Muscle layer of colon (tissue), 2 donors: ENCODE results near the gene ZBTB17.

Source experiments
- H3K27ac ChIP-seq: one replicate; pipeline ENCODE4 v1.7.0; 2013; ENCODE audit warnings: low read depth, mild to moderate bottlenecking, low read length, moderate library complexity
- H3K27me3 ChIP-seq, 2 donors: one replicate each; pipeline ENCODE4 v1.7.0; 2013; ENCODE audit warnings: low read length in 2 of 2, mild to moderate bottlenecking in 2 of 2; ENCODE audit not compliant: insufficient read depth in 2 of 2, control insufficient read depth in 1 of 2
- H3K36me3 ChIP-seq: one replicate; pipeline ENCODE4 v1.7.0; 2013; ENCODE audit warnings: mild to moderate bottlenecking, low read length; ENCODE audit not compliant: insufficient read depth
- H3K4me1 ChIP-seq: one replicate; pipeline ENCODE4 v1.7.0; 2013; ENCODE audit warnings: mild to moderate bottlenecking, low read length; ENCODE audit not compliant: insufficient read depth
- H3K4me3 ChIP-seq, 2 donors: one replicate each; pipeline ENCODE4 v1.7.0; 2013; ENCODE audit warnings: low read length in 2 of 2, low read depth in 1 of 2, mild to moderate bottlenecking in 1 of 2, moderate library complexity in 1 of 2
- H3K9ac ChIP-seq: one replicate; pipeline ENCODE4 v1.7.0; 2013; ENCODE audit warnings: low read length
- H3K9me3 ChIP-seq: one replicate; pipeline ENCODE4 v1.7.0; 2013; ENCODE audit warnings: mild to moderate bottlenecking, low read length
- donor health status: abdominal sarcoma.
- donor health status: Adenocarcinoma of cecum.

Gene ZBTB17

GRCh38 chr1:15954316-15954715 is 21.6 kb downstream of the ZBTB17 start:
- no peak overlapping the region for H3K27ac ChIP-seq
- H3K4me3 ChIP-seq: no peak overlapping the region
- H3K9ac ChIP-seq: no peak overlapping the region
- no peaks in the 10 kb centered on the region for H3K9me3 ChIP-seq
- no peaks in the 10 kb centered on the region for H3K36me3 ChIP-seq
- H3K4me1 ChIP-seq: peaks cover 63% of the 10 kb centered on the region
- H3K27me3 ChIP-seq: no peaks in the 10 kb centered on the region

- no peak overlapping the region for H3K27ac ChIP-seq
- no peak overlapping the region for H3K4me3 ChIP-seq
These were observed 22.1 kb downstream of the ZBTB17 start for GRCh38 chr1:15953791-15954241.

GRCh38 chr1:15953294-15953771 is 22.6 kb downstream of the ZBTB17 start:
- no peak overlapping the region for H3K27ac ChIP-seq
- no peak overlapping the region for H3K4me3 ChIP-seq

More at GRCh38 chr1:15953791-15954241, 22.1 kb downstream of the ZBTB17 start:
- H3K36me3 ChIP-seq: no peaks in the 10 kb centered on the region
- H3K27me3 ChIP-seq: no peaks in the 10 kb centered on the region
- H3K9ac ChIP-seq: no peak overlapping the region
- no peaks in the 10 kb centered on the region for H3K9me3 ChIP-seq
- H3K4me1 ChIP-seq: peaks cover 68% of the 10 kb centered on the region

GRCh38 chr1:15952317-15953258 is 23.3 kb downstream of the ZBTB17 start:
- H3K9me3 ChIP-seq: no peaks in the 10 kb centered on the region
- H3K4me3 ChIP-seq: no peak overlapping the region
- H3K27me3 ChIP-seq: no peaks in the 10 kb centered on the region
- H3K36me3 ChIP-seq: peaks cover 6% of the 10 kb centered on the region
- no peak overlapping the region for H3K27ac ChIP-seq
- peaks cover 63% of the 10 kb centered on the region for H3K4me1 ChIP-seq
- no peak overlapping the region for H3K9ac ChIP-seq

More at GRCh38 chr1:15953294-15953771, 22.6 kb downstream of the ZBTB17 start:
- no peak overlapping the region for H3K9ac ChIP-seq
- H3K4me1 ChIP-seq: peaks cover 68% of the 10 kb centered on the region
- no peaks in the 10 kb centered on the region for H3K36me3 ChIP-seq
- no peaks in the 10 kb centered on the region for H3K9me3 ChIP-seq
- no peaks in the 10 kb centered on the region for H3K27me3 ChIP-seq

- no peaks in the 10 kb centered on the region for H3K9me3 ChIP-seq
- peaks cover 62% of the 10 kb centered on the region for H3K4me1 ChIP-seq
- peaks cover 8% of the 10 kb centered on the region for H3K36me3 ChIP-seq
- H3K9ac ChIP-seq: no peak overlapping the region
- H3K27me3 ChIP-seq: no peaks in the 10 kb centered on the region
- no peak overlapping the region for H3K4me3 ChIP-seq
- H3K27ac ChIP-seq: peak overlapping the region; percentile 88
These were observed 24.4 kb downstream of the ZBTB17 start for GRCh38 chr1:15951341-15952153.

- H3K4me3 ChIP-seq: peak overlapping the region; percentile 7 to 49
- peaks cover 16% of the 10 kb centered on the region for H3K36me3 ChIP-seq
- H3K4me1 ChIP-seq: peaks cover 55% of the 10 kb centered on the region
- H3K27ac ChIP-seq: peak overlapping the region; percentile 88
- no peak overlapping the region for H3K9ac ChIP-seq
- H3K9me3 ChIP-seq: no peaks in the 10 kb centered on the region
- H3K27me3 ChIP-seq: no peaks in the 10 kb centered on the region
These were observed 25.1 kb downstream of the ZBTB17 start for GRCh38 chr1:15950763-15951295.

- H3K4me1 ChIP-seq: peaks cover 52% of the 10 kb centered on the region
- H3K36me3 ChIP-seq: peaks cover 21% of the 10 kb centered on the region
- H3K27me3 ChIP-seq: no peaks in the 10 kb centered on the region
- H3K27ac ChIP-seq: peak overlapping the region; percentile 88
- peak overlapping the region in 1 of 2 donors; percentile 49 for H3K4me3 ChIP-seq
- peak overlapping the region; percentile 46 for H3K9ac ChIP-seq
- H3K9me3 ChIP-seq: no peaks in the 10 kb centered on the region
These were observed 25.6 kb downstream of the ZBTB17 start for GRCh38 chr1:15950302-15950701.

- Histone ChIP-seq H3K27me3 (no peaks in the 10 kb centered on the region), H3K9ac (peak overlapping the region; percentile 46), H3K4me1 (peaks cover 52% of the 10 kb centered on the region), H3K27ac (peak overlapping the region; percentile 88), H3K9me3 (no peaks in the 10 kb centered on the region), H3K36me3 (peaks cover 25% of the 10 kb centered on the region), H3K4me3 (peak overlapping the region in 1 of 2 donors; percentile 49)
These were observed 26.3 kb downstream of the ZBTB17 start for GRCh38 chr1:15949453-15950245.

GRCh38 chr1:15948595-15949452 is 27.1 kb downstream of the ZBTB17 start:
- H3K27ac ChIP-seq: peak overlapping the region; percentile 88
- H3K4me3 ChIP-seq: peak overlapping the region in 1 of 2 donors; percentile 49
- H3K4me1 ChIP-seq: peaks cover 52% of the 10 kb centered on the region
- no peaks in the 10 kb centered on the region for H3K27me3 ChIP-seq
- H3K9me3 ChIP-seq: no peaks in the 10 kb centered on the region
- peaks cover 25% of the 10 kb centered on the region for H3K36me3 ChIP-seq
- peak overlapping the region; percentile 46 for H3K9ac ChIP-seq

GRCh38 chr1:15948091-15948591 is 27.8 kb downstream of the ZBTB17 start:
- no peaks in the 10 kb centered on the region for H3K27me3 ChIP-seq
- H3K4me3 ChIP-seq: no peak overlapping the region
- H3K4me1 ChIP-seq: peaks cover 47% of the 10 kb centered on the region
- H3K27ac ChIP-seq: no peak overlapping the region
- peak overlapping the region; percentile 30 for H3K9ac ChIP-seq
- peaks cover 31% of the 10 kb centered on the region for H3K36me3 ChIP-seq
- H3K9me3 ChIP-seq: no peaks in the 10 kb centered on the region
